ENCODE data around the gene NUS1. TPM values are rescaled to one million over a fixed set of nuclear protein-coding genes. Genes with fewer than 3 reads are reported as not detected.

NUS1 gene
- total and polyA plus RNA-seq, 2 of the 4 experiments (the other 2 are of a cell fraction), result 11.8 to 19.6 TPM

DNA sequence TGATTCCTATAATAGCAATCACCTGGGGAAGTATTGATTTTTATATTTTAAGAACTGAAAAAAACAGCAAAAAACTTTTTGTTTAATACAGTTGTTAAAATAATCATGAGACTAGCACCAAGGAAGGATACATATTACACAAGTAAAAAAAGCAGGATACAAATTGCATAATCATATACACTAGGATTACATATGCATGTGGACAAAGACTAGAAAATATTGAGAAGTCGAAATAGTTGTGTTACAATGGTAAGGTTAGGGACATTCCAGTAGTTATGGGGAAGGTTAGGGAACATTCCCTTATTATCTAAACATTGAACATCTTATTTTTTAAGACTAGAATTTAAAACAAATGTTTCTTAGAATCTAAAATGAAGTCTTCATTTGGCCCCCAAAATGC, 9.5 kb downstream of the NUS1 start:
- Histone ChIP-seq H3K79me1 (ENCODE audit: low read depth in 1 of 2, low read length in 2 of 2) (peaks cover 3 to 37% of the 10 kb centered on the region in 2 experiments; a peak in 3 of 4 replicates), H2AK5ac (ENCODE audit: low read depth, low read length) (no peak overlapping the region), H3K36me3 (ENCODE audit: control insufficient read depth, insufficient read depth, low read length) (no peaks in the 10 kb centered on the region; the same call in 1 of the 2 replicates), H3K23ac (ENCODE audit: low read depth, low read length) (no peak overlapping the region), H3K4ac (ENCODE audit: low read depth, low read length) (no peak overlapping the region), H2AK9ac (replicated peaks; ENCODE audit: low read depth, low read length, poor library complexity) (no peak overlapping the region), H4K5ac (ENCODE audit: low read depth, low read length) (no peak overlapping the region), H4K20me1 (ENCODE audit: insufficient read depth, low read length) (peaks cover 52% of the 10 kb centered on the region), H3K9me3 (ENCODE audit: control insufficient read depth, insufficient read depth, low read length) (no peaks in the 10 kb centered on the region), H3K14ac (replicated peaks; ENCODE audit: low read depth, low read length) (no peak overlapping the region), H3K27ac (ENCODE audit: insufficient read depth, low read length) (no peak overlapping the region), H3K27me3 (ENCODE audit: control insufficient read depth, insufficient read depth, low read length) (no peaks in the 10 kb centered on the region), H3K56ac (ENCODE audit: extremely low read depth, insufficient read depth, low read length) (no peak overlapping the region), H2AFZ (replicated peaks; ENCODE audit: low read length, poor library complexity) (no peak overlapping the region), H2BK120ac (ENCODE audit: low read depth, low read length) (no peak overlapping the region), H2BK5ac (ENCODE audit: low read depth, low read length, poor library complexity, severe bottlenecking) (no peak overlapping the region), H3K4me3 (ENCODE audit: insufficient read depth, low read depth, low read length) (no peak overlapping the region), H4K8ac (ENCODE audit: low read depth in 2 of 2, low read length in 2 of 2) (no peak overlapping the region), H3K18ac (ENCODE audit: low read depth, low read length) (no peak overlapping the region), H4K91ac (ENCODE audit: insufficient read depth, low read depth, low read length) (no peak overlapping the region), H3K9me1 (ENCODE audit: insufficient read depth, low read length) (peaks cover 3% of the 10 kb centered on the region; the same call in 1 of the 2 replicates), H3K9ac (ENCODE audit: low read depth, low read length) (no peak overlapping the region), H3K4me1 (ENCODE audit: control insufficient read depth, insufficient read depth, low read length) (peaks cover 6% of the 10 kb centered on the region; the same call in 1 of the 2 replicates), H3K4me2 (ENCODE audit: low read depth, low read length) (no peak overlapping the region), H2BK20ac (ENCODE audit: low read depth, low read length) (no peak overlapping the region), H2BK15ac (ENCODE audit: low read depth, low read length) (no peak overlapping the region)
- dilution Hi-C loops (cut with HindIII; ENCODE audit: low sequenced_read_pairs, unreplicated experiment) (no loop called here), intact Hi-C loops (cut with micrococcal nuclease) (no loop called here), in situ Hi-C loops (cut with MboI; ENCODE audit: low sequenced_read_pairs) (no loop called here)
- no peak for TF ChIP-seq POLR2A (IDR thresholded peaks at IDR 0.05; ENCODE audit: low read depth, low read length)
- no peak for TF ChIP-seq SMC3 (IDR thresholded peaks at IDR 0.05; ENCODE audit: low read depth, low read length)
- TF ChIP-seq CEBPB (IDR thresholded peaks at IDR 0.05; ENCODE audit: low read depth, low read length), result peak; percentile 43
- TF ChIP-seq CHD1 (IDR thresholded peaks at IDR 0.05; ENCODE audit: low read depth, low read length), result no peak
- no TSS peak for BruUV-seq (replicated peaks)
- ATAC-seq (ENCODE audit: low read depth) (no peak), DNase-seq (no peak)
- POLR2A ChIA-PET (ENCODE audit: unreplicated experiment), result no interaction called here
- no CpG with 5 or more reads among the region's 1 CpG for WGBS, 2 experiments (ENCODE audit: extremely low coverage in 2 of 2, insufficient read length in 1 of 2)
- CTCF ChIA-PET, result no interaction called here

All from IMR-90 (cell line).